ENCODE data around the gene ADGRV1.

DNA sequence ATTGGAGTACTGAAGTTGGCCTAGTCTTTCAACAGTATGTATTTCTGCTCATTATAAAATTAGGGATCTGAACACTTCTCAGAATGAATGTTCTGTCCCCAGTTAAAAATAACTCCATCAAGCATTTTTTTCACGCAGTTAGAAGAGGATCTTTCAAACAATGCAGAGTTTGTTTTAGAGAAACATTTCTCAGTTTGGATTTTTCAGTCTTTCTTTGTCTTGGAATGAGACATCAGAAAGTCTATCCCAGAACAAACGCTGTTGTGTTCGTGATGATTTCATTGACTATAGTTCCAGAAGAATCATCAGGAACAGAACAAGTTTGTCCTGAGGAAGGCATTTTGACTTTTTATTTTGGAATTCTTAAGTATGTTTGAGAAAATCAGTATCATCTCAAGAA lies 605.8 kb downstream of the ADGRV1 start:
- TF ChIP-seq ARNT (IDR thresholded peaks at IDR 0.05) (no peak), BHLHE40 (IDR thresholded peaks at IDR 0.05; ENCODE audit: borderline replicate concordance) (no peak), FOXK2 (IDR thresholded peaks at IDR 0.05) (no peak)
